Measurements from ENCODE around the gene TCF15. TPM values are rescaled to one million over a fixed set of nuclear protein-coding genes. Genes with fewer than 3 reads are reported as not detected.

The TCF15 gene
- total and polyA plus RNA-seq, 2 of the 13 experiments (the other 11 are each of a cell fraction or from before 2014, with no cell fraction given) = not detected

GRCh38 chr20:645318-646106 lies 35.4 kb upstream of the TCF15 start (continued):
- TF ChIP-seq MAZ (IDR thresholded peaks at IDR 0.05; ENCODE audit: borderline replicate concordance, low read depth, low read length) (peak; percentile 90; the same call in 1 of the 2 replicates), MAZ (CRISPR knock-in tag; IDR thresholded peaks at IDR 0.05; ENCODE audit: low read depth) (peak; percentile 90), ZNF251 (CRISPR knock-in tag; IDR thresholded peaks at IDR 0.05) (no peak), ZNF234 (CRISPR knock-in tag; conservative IDR thresholded peaks at IDR 0.05) (peak; percentile 95; the same call in 1 of the 2 replicates), THAP9 (CRISPR knock-in tag; IDR thresholded peaks at IDR 0.05; ENCODE audit: borderline replicate concordance) (peak; percentile 60; the same call in 1 of the 2 replicates), NR1H2 (CRISPR knock-in tag; IDR thresholded peaks at IDR 0.05; ENCODE audit: borderline replicate concordance, low read depth) (no peak), NFIC (IDR thresholded peaks at IDR 0.05; ENCODE audit: low read length) (peak; percentile 29; the same call in 1 of the 2 replicates), ZNF546 (CRISPR knock-in tag; conservative IDR thresholded peaks at IDR 0.05) (no peak), ZNF552 (CRISPR knock-in tag; IDR thresholded peaks at IDR 0.05; ENCODE audit: borderline replicate concordance) (no peak; the same call in 1 of the 2 replicates), ZNF7 (CRISPR knock-in tag; IDR thresholded peaks at IDR 0.05) (no peak), MXD1 (CRISPR knock-in tag; IDR thresholded peaks at IDR 0.05) (peak; percentile 88), EHMT2 (IDR thresholded peaks at IDR 0.05; ENCODE audit: borderline replicate concordance, low read depth, low read length) (no peak), SP140L (CRISPR knock-in tag; IDR thresholded peaks at IDR 0.05; ENCODE audit: borderline replicate concordance) (peak; percentile 67; the same call in 1 of the 2 replicates), ZNF276 (CRISPR knock-in tag; IDR thresholded peaks at IDR 0.05; ENCODE audit: low read depth) (peak; percentile 52; the same call in 1 of the 2 replicates), NR2F2 (IDR thresholded peaks at IDR 0.05; ENCODE audit: borderline replicate concordance, low read depth) (no peak), ZNF772 (CRISPR knock-in tag; IDR thresholded peaks at IDR 0.05) (peak; percentile 77; the same call in 1 of the 2 replicates), SATB2 (CRISPR knock-in tag; IDR thresholded peaks at IDR 0.05) (no peak), ZFY (CRISPR knock-in tag; IDR thresholded peaks at IDR 0.05) (peak; percentile 83)
- TF ChIP-seq, protein P1, sequence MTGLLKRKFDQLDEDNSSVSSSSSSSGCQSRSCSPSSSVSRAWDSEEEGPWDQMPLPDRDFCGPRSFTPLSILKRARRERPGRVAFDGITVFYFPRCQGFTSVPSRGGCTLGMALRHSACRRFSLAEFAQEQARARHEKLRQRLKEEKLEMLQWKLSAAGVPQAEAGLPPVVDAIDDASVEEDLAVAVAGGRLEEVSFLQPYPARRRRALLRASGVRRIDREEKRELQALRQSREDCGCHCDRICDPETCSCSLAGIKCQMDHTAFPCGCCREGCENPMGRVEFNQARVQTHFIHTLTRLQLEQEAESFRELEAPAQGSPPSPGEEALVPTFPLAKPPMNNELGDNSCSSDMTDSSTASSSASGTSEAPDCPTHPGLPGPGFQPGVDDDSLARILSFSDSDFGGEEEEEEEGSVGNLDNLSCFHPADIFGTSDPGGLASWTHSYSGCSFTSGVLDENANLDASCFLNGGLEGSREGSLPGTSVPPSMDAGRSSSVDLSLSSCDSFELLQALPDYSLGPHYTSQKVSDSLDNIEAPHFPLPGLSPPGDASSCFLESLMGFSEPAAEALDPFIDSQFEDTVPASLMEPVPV (CRISPR knock-in tag; IDR thresholded peaks at IDR 0.05) = no peak
- TF ChIP-seq, protein P2, sequence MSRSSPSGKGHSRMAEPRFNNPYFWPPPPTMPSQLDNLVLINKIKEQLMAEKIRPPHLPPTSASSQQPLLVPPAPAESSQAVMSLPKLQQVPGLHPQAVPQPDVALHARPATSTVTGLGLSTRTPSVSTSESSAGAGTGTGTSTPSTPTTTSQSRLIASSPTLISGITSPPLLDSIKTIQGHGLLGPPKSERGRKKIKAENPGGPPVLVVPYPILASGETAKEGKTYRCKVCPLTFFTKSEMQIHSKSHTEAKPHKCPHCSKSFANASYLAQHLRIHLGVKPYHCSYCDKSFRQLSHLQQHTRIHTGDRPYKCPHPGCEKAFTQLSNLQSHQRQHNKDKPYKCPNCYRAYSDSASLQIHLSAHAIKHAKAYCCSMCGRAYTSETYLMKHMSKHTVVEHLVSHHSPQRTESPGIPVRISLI (CRISPR knock-in tag; IDR thresholded peaks at IDR 0.05; ENCODE audit: borderline replicate concordance) = peak; percentile 63

All from HepG2 (cell line).